Keratinocyte (primary cell): Measurements from ENCODE around the gene GOLGA7B.

ENCODE experiments used
- EZH2 ChIP-seq: IDR thresholded peaks from one replicate; pipeline ENCODE4 v1.6.1; 2012; ENCODE audit warnings: inconsistent platforms, mild to moderate bottlenecking, low read length, moderate library complexity
- TF ChIP-seq, protein P1 (sequence below), 3 experiments: IDR thresholded peaks in 1 of 3; conservative IDR thresholded peaks in 1 of 3; optimal IDR thresholded peaks in 1 of 3; 2 replicates in 2 of 3; 3 replicates in 1 of 3; pipeline versions ENCODE3 to v1.5.1; 2011; ENCODE audit warnings: low read length in 3 of 3, mild to moderate bottlenecking in 3 of 3, moderate library complexity in 2 of 3, control low read depth in 1 of 3, inconsistent platforms in 1 of 3; ENCODE audit not compliant: insufficient read depth in 2 of 3; ENCODE audit errors: extremely low read depth in 1 of 3

GRCh38 chr10:97895915-97896314, 46.3 kb downstream of the GOLGA7B start:
- TF ChIP-seq, protein P1, sequence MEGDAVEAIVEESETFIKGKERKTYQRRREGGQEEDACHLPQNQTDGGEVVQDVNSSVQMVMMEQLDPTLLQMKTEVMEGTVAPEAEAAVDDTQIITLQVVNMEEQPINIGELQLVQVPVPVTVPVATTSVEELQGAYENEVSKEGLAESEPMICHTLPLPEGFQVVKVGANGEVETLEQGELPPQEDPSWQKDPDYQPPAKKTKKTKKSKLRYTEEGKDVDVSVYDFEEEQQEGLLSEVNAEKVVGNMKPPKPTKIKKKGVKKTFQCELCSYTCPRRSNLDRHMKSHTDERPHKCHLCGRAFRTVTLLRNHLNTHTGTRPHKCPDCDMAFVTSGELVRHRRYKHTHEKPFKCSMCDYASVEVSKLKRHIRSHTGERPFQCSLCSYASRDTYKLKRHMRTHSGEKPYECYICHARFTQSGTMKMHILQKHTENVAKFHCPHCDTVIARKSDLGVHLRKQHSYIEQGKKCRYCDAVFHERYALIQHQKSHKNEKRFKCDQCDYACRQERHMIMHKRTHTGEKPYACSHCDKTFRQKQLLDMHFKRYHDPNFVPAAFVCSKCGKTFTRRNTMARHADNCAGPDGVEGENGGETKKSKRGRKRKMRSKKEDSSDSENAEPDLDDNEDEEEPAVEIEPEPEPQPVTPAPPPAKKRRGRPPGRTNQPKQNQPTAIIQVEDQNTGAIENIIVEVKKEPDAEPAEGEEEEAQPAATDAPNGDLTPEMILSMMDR (optimal IDR thresholded peaks at IDR 0.05 in 1 of 3, IDR thresholded peaks at IDR 0.05 in 1 of 3, conservative IDR thresholded peaks at IDR 0.05 in 1 of 3; ENCODE audit: extremely low read depth in 1 of 3, insufficient read depth in 2 of 3, low read length in 3 of 3) = no peak
- no peak for TF ChIP-seq EZH2
